KMS-11 (cell line): Measurements from ENCODE around the gene MYH15.

Experiments
- H2AFZ ChIP-seq: fragments of 200-600 bp; sonication (generic); 2 replicates; pipeline ENCODE4 v1.6.1; 2016; ENCODE audit warnings: antibody characterized with exemption, mixed run types, low read depth
- H3K27ac ChIP-seq: fragments of 200-600 bp; sonication (generic); 2 replicates; pipeline ENCODE4 v1.6.1; 2016; ENCODE audit warnings: mild to moderate bottlenecking, mixed run types
- H3K27me3 ChIP-seq: fragments of 200-600 bp; sonication (generic); 2 replicates; pipeline ENCODE4 v1.6.1; 2017; ENCODE audit warnings: mild to moderate bottlenecking, low read depth, mixed run types, moderate library complexity; ENCODE audit not compliant: insufficient read depth
- H3K36me3 ChIP-seq: fragments of 200-600 bp; sonication (generic); 2 replicates; pipeline ENCODE4 v1.6.1; 2017; ENCODE audit warnings: mild to moderate bottlenecking, mixed run types; ENCODE audit not compliant: insufficient read depth
- H3K4me1 ChIP-seq: fragments of 200-600 bp; sonication (generic); 2 replicates; pipeline ENCODE4 v1.6.1; 2016; ENCODE audit warnings: mild to moderate bottlenecking, low read depth, mixed run types; ENCODE audit not compliant: poor library complexity, severe bottlenecking
- H3K4me2 ChIP-seq: fragments of 200-600 bp; sonication (generic); 2 replicates; pipeline ENCODE4 v1.7.0; 2016; ENCODE audit warnings: mild to moderate bottlenecking, mixed run types
- H3K4me3 ChIP-seq: fragments of 200-600 bp; sonication (generic); IDR thresholded peaks from 2 replicates; pipeline ENCODE4 v1.6.1; 2017; ENCODE audit warnings: low read depth, low read length, mixed read lengths; ENCODE audit not compliant: insufficient read depth
- H3K79me2 ChIP-seq: fragments of 200-600 bp; sonication (generic); 2 replicates; pipeline ENCODE4 v1.6.1; 2016; ENCODE audit warnings: low read depth, mixed run types; ENCODE audit not compliant: insufficient read depth
- H3K9ac ChIP-seq: fragments of 200-600 bp; sonication (generic); 2 replicates; pipeline ENCODE4 v1.6.1; 2016; ENCODE audit warnings: mild to moderate bottlenecking, mixed run types
- H4K20me1 ChIP-seq: fragments of 200-600 bp; sonication (generic); 2 replicates; pipeline ENCODE4 v1.6.1; 2016; ENCODE audit warnings: mild to moderate bottlenecking, mixed run types; ENCODE audit not compliant: insufficient read depth
- CTCF ChIP-seq: fragments of 200-600 bp; sonication (generic); conservative IDR thresholded peaks from 2 replicates; pipeline ENCODE4 v1.6.1; 2017; ENCODE audit warnings: low read depth, mild to moderate bottlenecking, antibody characterized with exemption, low read length, moderate library complexity, mixed read lengths

Gene MYH15

GRCh38 chr3:108343491-108343890 is 166.9 kb downstream of the MYH15 start:
- H3K79me2 ChIP-seq = no peaks in the 10 kb centered on the region
- no peak overlapping the region for H3K4me3 ChIP-seq
- no peak overlapping the region for H3K27ac ChIP-seq
- H2AFZ ChIP-seq = no peak overlapping the region
- H3K4me1 ChIP-seq = peaks cover 5% of the 10 kb centered on the region
- H3K4me2 ChIP-seq = no peak overlapping the region
- H3K9ac ChIP-seq = no peak overlapping the region
- no peak for TF ChIP-seq CTCF
- H3K36me3 ChIP-seq = no peaks in the 10 kb centered on the region
- no peaks in the 10 kb centered on the region for H3K27me3 ChIP-seq
- H4K20me1 ChIP-seq = no peaks in the 10 kb centered on the region

GRCh38 chr3:108342837-108343486 is 167.4 kb downstream of the MYH15 start:
- no peaks in the 10 kb centered on the region for H4K20me1 ChIP-seq
- H3K27ac ChIP-seq = no peak overlapping the region
- H3K36me3 ChIP-seq = no peaks in the 10 kb centered on the region
- H3K4me3 ChIP-seq = no peak overlapping the region
- no peak for TF ChIP-seq CTCF
- no peaks in the 10 kb centered on the region for H3K79me2 ChIP-seq
- no peak overlapping the region for H3K9ac ChIP-seq
- H3K4me1 ChIP-seq = peaks cover 5% of the 10 kb centered on the region
- no peak overlapping the region for H3K4me2 ChIP-seq
- no peak overlapping the region for H2AFZ ChIP-seq
- no peaks in the 10 kb centered on the region for H3K27me3 ChIP-seq

GRCh38 chr3:108341911-108342310 is 168.5 kb downstream of the MYH15 start:
- Histone ChIP-seq H3K36me3 (no peaks in the 10 kb centered on the region), H3K9ac (no peak overlapping the region), H2AFZ (no peak overlapping the region), H3K27me3 (no peaks in the 10 kb centered on the region), H3K27ac (no peak overlapping the region), H4K20me1 (no peaks in the 10 kb centered on the region), H3K79me2 (no peaks in the 10 kb centered on the region), H3K4me1 (peaks cover 5% of the 10 kb centered on the region), H3K4me3 (no peak overlapping the region), H3K4me2 (no peak overlapping the region)
- no peak for TF ChIP-seq CTCF

- Histone ChIP-seq H3K4me2 (no peak overlapping the region), H3K79me2 (no peaks in the 10 kb centered on the region), H4K20me1 (no peaks in the 10 kb centered on the region), H3K9ac (no peak overlapping the region), H2AFZ (no peak overlapping the region), H3K4me1 (no peaks in the 10 kb centered on the region), H3K36me3 (no peaks in the 10 kb centered on the region), H3K4me3 (no peak overlapping the region), H3K27ac (no peak overlapping the region), H3K27me3 (no peaks in the 10 kb centered on the region)
- no peak for TF ChIP-seq CTCF
Observed at GRCh38 chr3:108338901-108339545, 171.4 kb downstream of the MYH15 start.
